Mucosa of descending colon (tissue), 3 donors: ENCODE measurements around the gene IGLON5. TPM values are rescaled to one million over a fixed set of nuclear protein-coding genes. Genes with fewer than 3 reads are reported as not detected.

Source experiments
- ATAC-seq: fragments of 200-7000 bp; cut with Tn5 transposase; one replicate; pipeline ENCODE4 v1.9.1; 2020; ENCODE audit warnings: mild to moderate bottlenecking, moderate library complexity
- DNase-seq, 3 donors: peaks; one replicate each; pipeline ENCODE4 v3.0.0-alpha.2; 2020
- H3K36me3 ChIP-seq: fragments of 200-600 bp; one replicate; pipeline ENCODE4 v1.8.0; 2021; ENCODE audit warnings: low read depth, mild to moderate bottlenecking
- H3K4me1 ChIP-seq: fragments of 200-600 bp; one replicate; pipeline ENCODE4 v1.8.0; 2021; ENCODE audit warnings: low read depth, mild to moderate bottlenecking
- H3K4me3 ChIP-seq: fragments of 200-600 bp; one replicate; pipeline ENCODE4 v1.8.0; 2021; ENCODE audit warnings: mild to moderate bottlenecking
- H3K9me3 ChIP-seq: fragments of 200-600 bp; one replicate; pipeline ENCODE4 v1.8.0; 2021; ENCODE audit warnings: mild to moderate bottlenecking
- intact Hi-C, 2 donors: fragments of 100-400 bp; cut with DNase I in 1 of 2; cut with micrococcal nuclease in 1 of 2; formaldehyde crosslinking; loops; one replicate each; pipeline versions ENCODE4 v1.11.0 to v1.11.1; 2022; cut with DNase I, micrococcal nuclease
- total RNA-seq, 3 donors: library from RNA; stranded (reverse); fragmentation: NEBNext Ultra II Directional in 2 of 3; extraction: Animal tissue kit (Norgen Biotek cat#: 25700) in 2 of 3; gene quantifications; one replicate each; pipeline versions ENCODE4 v1.2.1 to v1.2.4, GENCODE V29; 2021 to 2023
- TF ChIP-seq, protein P1 (sequence below): fragments of 200-600 bp; IDR thresholded peaks from one replicate; pipeline ENCODE4 v1.8.0; 2022; ENCODE audit warnings: antibody characterized with exemption, mild to moderate bottlenecking
- donor health status: DM: no; HTN: no; CAD: no; lungs with moderate emphysema.
- donor health status: DM: no; HTN: no; CAD: no.
- donor health status: DM: no; HTN: yes; CAD: no.

The IGLON5 gene
- total RNA-seq, 3 donors from 2014 or later: 0.44 TPM; not detected in 2

- no peaks in the 10 kb centered on the region for H3K4me1 ChIP-seq
- H3K4me3 ChIP-seq: no peak overlapping the region
- no peaks in the 10 kb centered on the region for H3K36me3 ChIP-seq
- DNase-seq (no peak), ATAC-seq (no peak)
- H3K9me3 ChIP-seq: no peaks in the 10 kb centered on the region
- TF ChIP-seq, protein P1, sequence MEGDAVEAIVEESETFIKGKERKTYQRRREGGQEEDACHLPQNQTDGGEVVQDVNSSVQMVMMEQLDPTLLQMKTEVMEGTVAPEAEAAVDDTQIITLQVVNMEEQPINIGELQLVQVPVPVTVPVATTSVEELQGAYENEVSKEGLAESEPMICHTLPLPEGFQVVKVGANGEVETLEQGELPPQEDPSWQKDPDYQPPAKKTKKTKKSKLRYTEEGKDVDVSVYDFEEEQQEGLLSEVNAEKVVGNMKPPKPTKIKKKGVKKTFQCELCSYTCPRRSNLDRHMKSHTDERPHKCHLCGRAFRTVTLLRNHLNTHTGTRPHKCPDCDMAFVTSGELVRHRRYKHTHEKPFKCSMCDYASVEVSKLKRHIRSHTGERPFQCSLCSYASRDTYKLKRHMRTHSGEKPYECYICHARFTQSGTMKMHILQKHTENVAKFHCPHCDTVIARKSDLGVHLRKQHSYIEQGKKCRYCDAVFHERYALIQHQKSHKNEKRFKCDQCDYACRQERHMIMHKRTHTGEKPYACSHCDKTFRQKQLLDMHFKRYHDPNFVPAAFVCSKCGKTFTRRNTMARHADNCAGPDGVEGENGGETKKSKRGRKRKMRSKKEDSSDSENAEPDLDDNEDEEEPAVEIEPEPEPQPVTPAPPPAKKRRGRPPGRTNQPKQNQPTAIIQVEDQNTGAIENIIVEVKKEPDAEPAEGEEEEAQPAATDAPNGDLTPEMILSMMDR: no peak
- intact Hi-C loops: loop anchor here in 1 of 2 donors (10.0 kb wide), 1 partner anchor 104 kb away; no protein-coding TSS in a partner anchor
Measured at GRCh38 chr19:51330366-51330765, 18.9 kb downstream of the IGLON5 start.

DNA sequence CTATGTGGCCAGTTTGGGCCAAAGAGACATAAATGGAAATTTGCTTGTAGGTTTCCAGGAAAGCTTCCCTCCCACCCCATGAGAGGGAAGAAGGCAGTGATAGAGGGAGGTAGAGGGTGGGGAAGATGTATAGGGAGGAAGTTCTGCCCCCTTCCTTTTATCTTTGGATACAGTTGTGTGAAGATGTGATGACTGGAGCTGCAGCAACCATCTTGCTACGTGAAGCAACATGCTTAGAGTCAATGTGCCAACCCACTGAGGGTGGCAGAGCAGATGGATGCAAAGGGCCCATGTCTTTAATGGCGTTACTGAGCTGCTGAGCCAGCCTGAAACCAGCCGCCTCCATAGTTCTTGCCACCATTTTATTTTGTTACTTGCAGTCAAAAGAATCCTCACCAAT is 19.7 kb downstream of the IGLON5 start:
- no peak overlapping the region for H3K4me3 ChIP-seq
- DNase-seq (no peak), ATAC-seq (no peak)
- H3K36me3 ChIP-seq: no peaks in the 10 kb centered on the region
- no peaks in the 10 kb centered on the region for H3K9me3 ChIP-seq
- TF ChIP-seq, protein P1: no peak
- no peaks in the 10 kb centered on the region for H3K4me1 ChIP-seq
- intact Hi-C loops: loop anchor here in 1 of 2 donors (10.0 kb wide), 1 partner anchor 104 kb away; no protein-coding TSS in a partner anchor

GRCh38 chr19:51331716-51332115 is 20.3 kb downstream of the IGLON5 start:
- ATAC-seq (no peak), DNase-seq (no peak)
- Histone ChIP-seq H3K4me3 (no peak overlapping the region), H3K36me3 (no peaks in the 10 kb centered on the region), H3K9me3 (no peaks in the 10 kb centered on the region), H3K4me1 (no peaks in the 10 kb centered on the region)
- intact Hi-C loops: loop anchor here in 1 of 2 donors (10.0 kb wide), 1 partner anchor 103 kb away; no protein-coding TSS in a partner anchor
- TF ChIP-seq, protein P1: no peak

DNA sequence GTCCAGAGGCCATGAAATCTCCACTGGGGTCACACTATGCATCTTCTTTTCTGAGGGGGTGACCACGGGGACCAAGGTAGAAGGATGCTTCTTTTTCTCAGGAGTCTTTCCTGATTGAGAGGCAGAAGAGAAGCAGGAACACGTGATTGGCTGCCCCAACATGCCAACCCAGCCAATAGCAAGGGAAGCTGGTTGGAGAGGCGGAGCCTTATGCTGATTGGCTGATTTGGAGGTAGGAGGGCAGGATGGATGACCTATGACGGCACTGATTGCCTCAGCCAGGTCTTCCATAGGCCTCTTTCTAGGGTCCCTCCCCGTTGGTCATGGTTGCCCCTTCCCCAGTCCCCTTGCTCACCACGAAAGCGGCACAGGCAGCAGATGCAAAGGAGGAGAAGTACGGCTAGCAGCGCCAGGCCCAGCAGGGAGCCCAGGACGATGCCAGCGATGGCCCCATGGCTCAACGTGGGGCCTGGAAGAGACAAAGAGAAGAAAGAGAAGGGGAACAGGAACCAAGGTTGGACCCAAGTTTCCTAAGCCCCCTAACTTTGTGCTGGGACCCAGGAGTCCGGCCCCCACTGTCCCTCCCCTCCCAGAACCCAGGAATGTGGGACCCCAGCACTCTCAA is 22.5 kb downstream of the IGLON5 start:
- H3K9me3 ChIP-seq: no peaks in the 10 kb centered on the region
- H3K4me1 ChIP-seq: peaks cover 4% of the 10 kb centered on the region
- no peaks in the 10 kb centered on the region for H3K36me3 ChIP-seq
- no peak overlapping the region for H3K4me3 ChIP-seq
- ATAC-seq (no peak), DNase-seq (peak in 1 of 3 donors; percentile 12)
- TF ChIP-seq, protein P1: no peak
- intact Hi-C loops: loop anchor here in 1 of 2 donors (10.0 kb wide), 1 partner anchor 101 kb away; no protein-coding TSS in a partner anchor

DNA sequence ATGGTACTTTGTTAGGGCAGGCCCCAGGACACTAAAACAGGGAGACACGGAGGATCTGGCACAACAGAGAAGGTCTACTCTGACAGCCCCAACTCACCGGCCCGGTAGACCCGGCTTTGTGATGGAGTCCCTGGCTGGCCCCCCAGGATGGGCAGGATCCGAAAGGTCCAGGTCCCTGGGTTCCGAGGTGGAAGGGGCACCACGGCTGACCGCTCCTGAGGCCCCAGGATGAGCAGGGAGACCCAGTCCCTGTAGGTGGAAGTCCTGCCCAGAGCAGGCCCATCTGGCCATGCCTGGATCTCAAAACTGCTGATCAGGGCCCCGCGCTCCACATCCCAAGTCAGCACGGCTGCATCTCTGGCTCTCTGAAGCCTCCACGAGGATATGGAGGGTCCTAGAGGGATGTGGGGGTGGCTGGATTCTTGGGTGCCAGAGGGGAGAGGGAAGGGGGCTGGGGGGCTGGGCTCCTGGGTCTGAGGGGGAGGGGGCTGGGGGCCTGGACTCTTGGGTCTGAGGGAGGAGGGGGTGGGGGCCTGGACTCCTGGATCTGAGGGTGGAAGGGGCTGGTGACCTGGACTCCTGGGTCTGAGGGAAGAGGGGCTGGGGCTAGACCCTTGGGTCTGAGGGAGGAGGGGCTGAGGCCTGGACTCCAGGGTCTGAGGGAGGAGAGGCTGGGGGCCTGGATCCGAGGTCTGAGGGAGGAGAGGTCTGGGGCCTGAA is 25.9 kb downstream of the IGLON5 start:
- TF ChIP-seq, protein P1: no peak
- no peaks in the 10 kb centered on the region for H3K9me3 ChIP-seq
- no peak overlapping the region for H3K4me3 ChIP-seq
- H3K36me3 ChIP-seq: no peaks in the 10 kb centered on the region
- DNase-seq (peak in 1 of 3 donors; percentile 13), ATAC-seq (no peak)
- intact Hi-C loops: loop anchor here in 1 of 2 donors (10.0 kb wide), 1 partner anchor 98 kb away; no protein-coding TSS in a partner anchor
- peaks cover 9% of the 10 kb centered on the region for H3K4me1 ChIP-seq
